ENCODE data around the gene LRRC15.

Gene LRRC15

DNA sequence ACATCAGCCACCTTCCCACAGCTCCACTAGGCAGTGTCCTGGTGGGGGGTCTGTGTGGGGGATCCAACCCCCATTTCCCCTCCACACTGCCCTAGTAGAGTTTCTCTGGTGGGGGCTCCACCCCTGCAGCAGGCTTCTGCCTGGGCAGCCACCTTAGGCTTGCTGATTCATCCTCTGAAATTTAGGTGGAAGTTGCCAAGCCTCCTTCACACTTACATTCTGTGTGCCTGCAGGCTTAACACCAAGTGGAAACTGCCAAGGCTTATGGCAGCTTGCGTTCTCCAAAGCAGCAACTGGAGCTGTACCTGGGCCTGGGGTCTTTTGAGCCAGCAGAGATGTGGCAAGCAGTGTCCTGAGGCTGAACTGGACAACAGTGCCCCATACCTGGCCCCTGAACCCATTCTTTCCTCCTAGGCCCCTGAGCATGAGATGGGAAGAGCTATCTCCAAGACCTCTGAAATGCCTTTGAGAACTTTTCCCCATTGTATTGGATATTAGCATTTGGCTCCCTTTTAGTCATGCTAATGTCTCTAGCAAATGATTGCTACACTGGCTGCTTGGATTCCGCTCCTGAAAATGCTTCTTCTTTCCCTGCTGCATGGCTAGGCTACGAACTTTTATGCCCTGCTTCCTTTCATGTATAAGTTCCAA lies 50.9 kb downstream of the LRRC15 start:
- DNase-seq (ENCODE audit: low read depth in 2 of 2), result no peak

- DNase-seq (ENCODE audit: low read depth in 2 of 2), result no peak
Measured at GRCh38 chr3:194316918-194317317, 52.6 kb downstream of the LRRC15 start.

GRCh38 chr3:194315965-194316361 lies 53.6 kb downstream of the LRRC15 start:
- DNase-seq (ENCODE audit: low read depth in 2 of 2), result no peak

GRCh38 chr3:194315088-194315964 lies 54.2 kb downstream of the LRRC15 start:
- peak; percentile 64 to 78 for DNase-seq (ENCODE audit: low read depth in 2 of 2)

DNA sequence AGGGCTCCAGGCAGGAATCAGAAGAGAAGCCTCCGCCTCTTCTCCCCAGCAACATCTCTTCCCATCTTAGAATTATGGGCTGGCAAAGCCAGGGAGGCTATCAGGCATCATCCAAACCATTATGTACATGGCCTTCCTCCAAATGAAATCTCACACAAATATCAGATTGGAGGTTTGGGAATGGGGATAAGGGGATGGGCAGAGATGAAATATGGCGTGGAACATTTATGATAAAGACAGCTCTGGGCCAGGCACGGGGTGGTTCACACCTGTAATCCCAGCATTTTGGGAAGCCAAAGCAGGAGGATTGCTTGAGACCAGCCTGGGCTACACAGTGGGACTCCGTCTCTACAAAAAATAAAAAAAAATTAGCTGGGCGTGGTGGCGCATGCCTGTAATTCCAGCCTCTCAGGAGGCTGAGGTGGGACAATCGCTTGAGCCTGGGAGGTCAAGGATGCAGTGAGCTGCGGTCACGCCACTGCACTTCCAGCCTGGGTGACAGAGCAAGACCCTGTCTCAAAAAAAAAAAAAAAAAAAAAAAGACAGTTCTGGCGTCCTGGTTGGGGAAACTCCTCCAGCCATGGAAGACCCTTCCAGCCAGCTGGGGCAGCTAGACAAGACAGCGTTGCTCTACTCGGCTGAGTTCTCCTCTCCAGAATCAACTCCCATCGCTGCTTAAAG lies 55.0 kb downstream of the LRRC15 start:
- DNase-seq (ENCODE audit: low read depth in 2 of 2), result no peak

DNA sequence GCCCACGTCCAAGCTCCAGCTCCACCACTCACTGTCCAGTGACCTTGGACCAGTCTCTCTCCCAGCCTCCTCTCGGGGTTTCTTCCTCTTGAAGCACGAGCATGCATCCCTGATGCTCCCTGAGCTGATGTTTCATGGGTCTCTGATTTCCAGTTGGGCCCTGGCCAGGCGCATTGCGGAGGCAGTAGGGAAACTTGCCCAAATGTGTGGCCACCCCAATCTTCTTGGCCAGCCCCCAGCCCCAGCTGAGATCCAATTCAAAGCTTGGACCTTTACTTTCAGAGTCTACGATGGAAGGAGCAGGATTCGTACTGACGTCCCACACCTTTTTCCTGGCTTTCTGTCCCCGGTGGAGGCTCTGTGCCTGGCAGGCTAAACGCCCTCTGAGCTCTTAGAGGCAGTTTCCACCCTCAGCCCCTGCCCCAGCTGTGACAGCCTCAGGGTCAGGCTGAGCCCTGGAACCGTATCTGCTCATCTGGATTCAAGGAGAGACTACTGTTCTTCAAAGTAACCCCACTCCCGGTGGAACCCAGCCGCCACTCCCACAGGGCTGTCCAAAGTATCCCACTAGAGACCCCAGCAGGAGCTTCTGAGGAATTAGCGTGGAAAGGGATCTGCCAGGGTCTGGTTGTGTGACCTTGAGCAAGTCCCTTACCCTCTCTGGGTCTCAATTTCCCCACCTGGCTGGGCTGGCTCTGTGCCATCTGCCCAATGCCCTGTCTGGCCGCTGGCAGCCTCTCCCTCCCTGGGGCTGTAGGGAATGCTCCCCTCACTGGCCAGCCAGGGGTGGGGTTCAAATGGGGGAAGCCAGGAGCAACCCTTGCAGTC lies 55.8 kb downstream of the LRRC15 start:
- no peak for DNase-seq (ENCODE audit: low read depth in 2 of 2)

GRCh38 chr3:194312743-194313281 lies 56.7 kb downstream of the LRRC15 start:
- DNase-seq (ENCODE audit: low read depth in 2 of 2), result no peak

GRCh38 chr3:194312186-194312742 lies 57.3 kb downstream of the LRRC15 start:
- DNase-seq (ENCODE audit: low read depth in 2 of 2), result no peak

- no peak for DNase-seq (ENCODE audit: low read depth in 2 of 2)
Measured at GRCh38 chr3:194311000-194311399, 58.5 kb downstream of the LRRC15 start.

GRCh38 chr3:194310060-194310835 lies 59.3 kb downstream of the LRRC15 start:
- no peak for DNase-seq (ENCODE audit: low read depth in 2 of 2)

- DNase-seq (ENCODE audit: low read depth in 2 of 2), result no peak
Measured at GRCh38 chr3:194308601-194309449, 60.7 kb downstream of the LRRC15 start.

DNA sequence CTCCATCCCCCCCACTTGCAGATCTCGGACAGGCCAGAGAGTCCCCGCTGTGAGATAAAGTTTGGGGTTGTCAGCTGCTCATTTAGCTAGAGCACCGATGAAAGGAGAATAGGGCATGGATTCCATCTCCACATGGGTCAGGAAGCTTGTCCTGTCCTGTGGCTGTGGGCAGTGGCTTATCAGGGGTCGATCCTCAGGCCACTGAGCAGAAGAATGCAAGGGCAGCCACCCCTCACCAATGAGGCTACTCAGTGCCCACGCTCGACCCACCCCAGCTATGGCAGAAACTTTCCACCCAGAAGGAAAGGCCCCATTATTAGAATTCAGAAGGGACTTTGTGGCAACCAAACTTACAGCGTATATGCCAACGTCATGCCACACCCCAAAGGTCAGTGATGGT lies 61.7 kb downstream of the LRRC15 start:
- DNase-seq (ENCODE audit: low read depth in 2 of 2), result no peak

GRCh38 chr3:194306771-194307640 lies 62.5 kb downstream of the LRRC15 start:
- no peak for DNase-seq (ENCODE audit: low read depth in 2 of 2)

- peak in 1 of 2 donors; percentile 31 for DNase-seq (ENCODE audit: low read depth in 2 of 2)
Measured at GRCh38 chr3:194306109-194306686, 63.3 kb downstream of the LRRC15 start.

GRCh38 chr3:194305356-194306108 lies 64.0 kb downstream of the LRRC15 start:
- no peak for DNase-seq (ENCODE audit: low read depth in 2 of 2)

Data from stimulated activated CD8-positive, alpha-beta memory T cell treated with anti-CD3 and anti-CD28 coated beads, Interleukin-7, amount 100 ng/mL, for 1 hour (primary cell).